Measurements from ENCODE around the gene TULP3.

TULP3 gene

DNA sequence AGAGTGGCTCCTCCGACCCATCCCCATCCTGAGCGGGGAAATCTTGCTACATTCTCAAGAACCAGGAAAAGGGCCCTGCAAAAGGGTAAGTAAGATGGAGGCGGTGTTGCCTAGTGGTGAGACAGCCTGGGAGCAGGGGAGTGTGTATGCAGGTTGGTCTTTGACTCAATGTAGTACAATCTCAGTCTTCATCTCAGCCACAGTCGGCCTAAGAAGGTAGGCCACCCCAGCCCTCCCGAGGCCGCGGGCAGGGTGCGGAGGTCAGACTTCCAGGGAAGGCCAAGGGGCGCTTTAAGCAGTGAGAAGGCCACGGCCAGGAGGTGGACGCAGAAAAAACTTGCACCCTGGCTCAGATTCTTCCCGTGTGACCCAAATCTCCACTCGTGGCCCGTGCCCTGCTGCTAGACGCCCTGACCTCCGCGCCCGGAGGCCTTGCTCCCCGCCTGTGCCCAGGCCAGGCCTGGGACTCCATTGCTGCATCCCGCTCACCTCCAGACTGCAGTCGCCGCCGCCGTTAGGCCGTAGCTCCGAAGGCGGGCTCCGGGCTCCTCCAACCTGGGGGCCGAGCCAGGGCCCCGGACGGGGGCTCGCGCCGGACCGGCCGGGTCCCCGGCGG lies 14.2 kb upstream of the TULP3 start:
- peak in 1 of 10 donors; percentile 84 for DNase-seq
- intact Hi-C loops (cut with DNase I): loop anchor here (2.0 to 10.0 kb wide), 2 partner anchors 14 to 62 kb away; partner anchors contain the start of genes ITFG2 and TULP3

DNA sequence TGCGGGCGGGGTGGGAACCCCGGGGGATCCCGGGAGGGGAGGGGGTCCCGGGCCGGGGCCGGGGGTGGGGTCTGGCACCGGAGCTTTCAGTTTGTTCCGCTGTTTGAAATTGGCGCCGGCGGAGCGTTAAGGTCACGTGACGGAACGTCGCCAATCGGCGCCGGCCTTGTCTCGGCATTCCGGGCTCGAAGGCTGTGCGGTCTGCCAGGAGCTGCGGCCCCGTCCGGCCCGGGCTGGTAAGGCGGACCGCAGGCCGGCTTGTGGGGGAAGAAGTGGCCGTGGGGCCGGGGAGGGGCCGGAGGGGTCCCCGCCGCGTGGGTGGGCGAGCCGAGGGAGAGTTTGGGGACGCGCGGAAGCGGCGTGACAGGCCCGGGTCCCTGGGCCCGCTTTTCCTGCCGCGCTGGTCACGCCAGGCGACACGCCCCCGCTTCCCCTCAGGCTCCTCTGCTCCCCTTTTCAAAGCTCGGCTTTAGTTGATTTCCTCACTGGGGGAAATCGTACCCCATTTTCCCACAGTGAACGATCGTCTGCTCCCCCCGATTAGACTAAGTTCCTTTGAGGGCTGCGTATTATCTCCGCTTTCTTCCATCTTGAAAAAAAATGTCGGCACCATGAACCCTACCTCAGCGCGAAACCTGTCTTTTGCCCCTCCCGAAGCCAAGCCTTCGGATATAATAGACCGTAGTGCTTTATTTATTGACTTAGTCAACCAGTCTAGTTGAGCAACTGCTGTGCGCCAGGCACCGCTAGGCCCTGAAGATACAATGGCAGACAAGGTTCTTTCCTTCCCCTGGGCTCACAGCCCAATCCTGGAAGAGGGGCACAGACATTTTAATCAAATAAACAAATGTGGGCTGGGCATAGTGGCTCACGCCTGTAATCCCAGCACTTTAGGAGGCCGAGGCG lies 13.4 kb upstream of the TULP3 start, which contains the start of the genes FOXM1 and RHNO1:
FOXM1 (minus strand) TSS at position 128 of the 906 bp plus-strand sequence. CDS start 2,696 bp downstream, outside the sequence.
RHNO1 (plus strand) TSS at position 177 of the 906 bp plus-strand sequence. CDS start 8,144 bp downstream, outside the sequence.
- peak; percentile 91 to 99 (median 96) for DNase-seq
- intact Hi-C loops (cut with DNase I): loop anchor here (2.0 to 10.0 kb wide), 2 partner anchors 14 to 62 kb away; partner anchors contain the start of genes ITFG2 and TULP3

DNA sequence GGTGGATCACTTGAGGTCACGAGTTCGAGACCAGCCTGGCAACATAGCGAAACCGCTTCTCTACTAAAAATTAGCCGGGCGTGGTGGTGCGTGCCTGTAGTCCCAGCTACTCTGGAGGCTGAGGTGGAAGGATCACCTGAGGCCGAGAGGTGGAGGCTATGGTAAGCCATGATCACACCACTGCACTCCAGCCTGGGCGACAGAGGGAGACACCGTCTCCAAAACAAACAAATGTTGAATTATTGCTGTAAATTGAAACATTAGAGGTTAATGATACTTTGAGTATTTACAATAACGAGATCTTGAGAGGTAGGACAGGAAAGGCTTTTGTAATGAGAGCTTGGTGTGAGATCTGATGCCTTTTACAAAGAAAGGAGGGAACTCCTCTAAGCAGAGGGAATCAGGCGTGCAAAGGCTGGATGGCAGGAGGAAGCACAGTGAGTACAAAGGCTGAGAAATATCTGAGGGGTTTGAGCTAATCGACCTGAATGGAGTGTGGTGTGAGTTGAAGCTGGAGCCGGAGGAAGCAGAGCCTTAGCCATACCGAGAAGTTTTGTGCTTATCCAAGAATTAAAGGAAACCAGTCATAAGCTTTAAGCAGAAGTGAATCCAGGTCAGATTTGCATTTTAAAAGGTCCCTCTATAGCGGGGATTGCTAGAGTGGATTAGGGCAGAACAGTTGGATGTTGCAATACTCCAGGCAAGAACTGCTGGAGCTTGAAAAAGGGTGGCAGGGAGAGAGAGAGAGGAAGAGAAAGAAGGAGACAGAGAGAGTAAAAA lies 12.5 kb upstream of the TULP3 start:
- DNase-seq: peak in 2 of 10 donors; percentile 18 to 65

DNA sequence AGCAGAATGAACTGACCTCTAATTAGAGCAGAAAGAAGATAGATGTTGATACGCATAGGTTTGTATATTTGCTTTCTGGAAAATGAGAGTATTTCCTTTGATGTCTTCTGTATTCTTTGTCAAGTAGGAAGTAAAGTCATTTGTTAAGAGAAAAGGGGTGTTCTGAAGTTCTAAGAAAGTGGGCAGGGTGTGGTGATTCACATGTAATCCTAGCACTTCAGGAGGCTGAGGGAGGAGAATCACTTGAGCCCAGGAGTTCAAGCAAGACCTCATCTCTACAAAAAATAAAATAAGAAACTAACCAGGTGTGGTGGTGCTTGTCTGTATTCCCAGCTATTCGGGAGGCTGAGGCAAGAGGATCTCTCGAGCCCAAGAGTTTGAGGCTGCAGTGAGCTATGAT lies 10.8 kb upstream of the TULP3 start:
- intact Hi-C loops (cut with DNase I): loop anchor here (10.0 kb wide), 1 partner anchor 65 kb away; the partner anchor contains the start of gene ITFG2
- DNase-seq: no peak

More for the DNA sequence above, 12.5 kb upstream of the TULP3 start:
- intact Hi-C loops (cut with DNase I): loop anchor here (2.0 to 10.0 kb wide), 2 partner anchors 13 to 63 kb away; partner anchors contain the start of genes ITFG2 and TULP3

DNA sequence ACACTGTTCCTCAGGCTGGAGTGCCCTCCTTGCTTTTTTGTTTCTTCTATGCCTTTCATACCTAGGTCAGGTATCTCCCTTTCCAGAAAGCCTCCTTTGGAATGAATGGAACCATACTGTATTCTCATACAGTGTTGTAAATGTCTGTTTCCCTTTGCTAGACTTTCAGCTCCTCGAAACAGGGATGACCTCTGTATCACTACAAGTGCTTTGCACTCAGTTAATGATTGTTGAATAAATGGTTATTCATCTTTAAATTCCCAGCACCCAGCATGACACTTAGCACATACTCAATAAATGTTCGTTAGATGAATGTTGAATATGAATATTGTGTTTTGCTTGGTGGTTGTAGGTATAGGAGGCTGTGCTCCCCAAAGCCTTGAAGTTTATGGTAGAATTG lies 5.9 kb upstream of the TULP3 start:
- no peak for DNase-seq
- intact Hi-C loops (cut with DNase I): loop anchor here (1.0 kb wide), 1 partner anchor 59 kb away; no protein-coding TSS in a partner anchor

DNA sequence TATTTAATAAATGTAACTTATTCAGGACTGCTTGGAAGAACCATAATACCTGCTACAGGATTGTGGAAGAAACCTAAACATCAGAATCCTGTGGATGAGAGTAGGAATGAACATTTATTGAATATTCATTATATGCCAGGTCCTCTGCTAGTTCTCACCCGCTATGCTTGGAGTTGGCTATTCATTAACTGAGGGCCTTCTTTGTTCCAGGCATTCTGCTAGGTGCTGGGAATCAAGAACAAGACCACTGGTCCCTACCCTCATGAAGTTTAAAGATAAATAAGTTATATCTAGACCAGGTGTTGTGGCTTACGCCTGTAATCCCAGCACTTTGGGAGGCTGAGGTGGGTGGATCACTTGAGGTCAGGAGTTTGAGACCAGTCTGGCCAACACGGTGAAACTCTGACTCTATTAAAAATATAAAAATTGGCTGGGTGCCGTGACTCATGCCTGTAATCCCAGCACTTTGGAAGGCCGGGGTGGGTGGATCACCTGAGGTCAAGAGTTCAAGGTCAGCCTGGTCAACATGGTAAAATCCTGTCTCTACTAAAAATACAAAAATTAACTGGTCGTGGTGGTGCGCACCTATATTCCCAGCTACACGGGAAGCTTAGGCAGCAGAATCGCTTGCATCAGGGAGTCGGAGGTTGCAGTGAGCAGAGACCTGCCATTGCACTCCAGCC lies 3.8 kb upstream of the TULP3 start:
- DNase-seq: peak in 1 of 10 donors; percentile 8
- intact Hi-C loops (cut with DNase I): no loop called here

DNA sequence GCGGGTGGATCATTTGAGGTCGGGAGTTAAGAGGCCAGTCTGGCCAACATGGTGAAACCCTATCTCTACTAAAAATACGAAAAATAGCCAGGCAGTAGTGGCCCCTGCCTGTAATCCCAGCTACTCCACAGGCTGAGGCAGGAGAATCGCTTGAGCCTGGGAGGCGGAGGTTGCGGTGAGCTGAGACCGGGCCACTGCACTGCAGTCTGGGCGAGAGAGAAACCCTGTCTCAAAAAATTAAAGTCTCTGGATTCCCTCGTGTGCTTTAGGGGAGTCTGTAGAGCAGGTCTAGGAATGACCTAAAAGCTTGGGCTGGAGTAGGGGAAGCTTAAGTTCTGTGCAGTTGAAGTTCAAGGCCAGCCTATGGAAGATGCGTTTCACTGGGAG lies 697 bp upstream of the TULP3 start:
- DNase-seq: peak in 1 of 10 donors; percentile 26

DNA sequence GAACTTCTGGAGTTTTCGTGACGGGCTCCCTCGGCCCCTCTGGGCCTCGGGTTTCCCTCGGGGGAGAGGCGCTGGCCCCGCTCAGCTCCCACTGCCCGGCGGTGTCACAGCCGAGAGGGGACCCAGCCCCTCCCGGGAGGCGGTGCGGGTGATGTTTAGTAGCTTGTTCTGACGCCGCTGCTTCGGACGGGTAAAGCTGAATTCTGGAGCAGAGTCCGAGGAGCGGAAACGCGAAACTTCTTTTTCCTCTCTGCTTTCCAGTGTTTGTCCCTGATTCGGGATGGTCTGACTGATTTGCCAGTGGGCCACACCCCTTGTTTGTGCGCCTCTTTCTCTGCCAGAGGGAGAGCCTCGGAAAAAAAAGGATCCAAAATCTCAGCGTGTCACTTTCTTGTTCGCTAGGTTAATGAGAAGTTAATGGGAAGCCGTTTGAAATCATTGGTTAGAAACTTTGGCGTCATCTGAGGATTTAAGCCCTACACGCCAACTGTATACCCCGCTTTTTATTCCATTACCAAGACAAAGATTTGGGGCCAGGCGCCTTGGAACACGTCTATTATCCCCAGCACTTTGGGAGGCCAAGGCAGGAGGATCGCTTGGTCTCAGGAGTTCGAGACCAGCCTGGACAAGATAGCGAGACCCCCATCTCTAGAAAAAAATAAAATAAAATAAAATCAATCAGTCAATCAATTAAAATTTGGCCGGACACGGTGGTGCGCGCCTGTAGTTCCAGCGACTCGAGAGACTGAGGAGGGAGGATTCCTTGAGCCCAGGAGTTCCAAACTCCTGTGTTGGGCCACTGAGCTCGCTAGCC lies 756 bp downstream of the TULP3 start:
- intact Hi-C loops (cut with DNase I): loop anchor here (2.0 to 5.0 kb wide), 2 partner anchors 15 to 146 kb away; partner anchors contain the start of genes FOXM1 and RHNO1
- peak in 9 of 10 donors; percentile 34 to 92 (median 41) for DNase-seq

More for the DNA sequence above, 697 bp upstream of the TULP3 start:
- intact Hi-C loops (cut with DNase I): loop anchor here (2.0 to 5.0 kb wide), 2 partner anchors 13 to 147 kb away; partner anchors contain the start of genes FOXM1 and RHNO1

DNA sequence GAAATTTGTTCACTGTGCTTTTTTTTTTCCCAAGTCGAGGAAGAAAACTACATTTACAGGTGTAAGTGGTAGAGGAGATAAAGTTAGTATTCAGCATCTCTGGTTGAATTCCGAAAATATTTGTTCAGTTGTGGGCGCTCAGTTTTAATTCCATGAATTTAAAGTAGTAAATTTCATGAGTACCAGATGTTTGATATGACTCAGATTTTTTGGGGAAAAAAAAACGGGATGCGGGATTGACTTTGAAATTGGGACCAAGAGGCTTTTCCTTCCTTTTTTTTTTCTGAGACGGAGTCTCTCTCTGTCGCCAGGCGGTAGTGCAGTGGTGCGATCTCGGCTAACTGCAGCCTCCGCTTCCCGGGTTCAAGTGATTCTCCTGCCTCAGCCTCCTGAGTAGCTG lies 1.6 kb downstream of the TULP3 start:
- intact Hi-C loops (cut with DNase I): loop anchor here (5.0 kb wide), 1 partner anchor 145 kb away; no protein-coding TSS in a partner anchor
- no peak for DNase-seq

DNA sequence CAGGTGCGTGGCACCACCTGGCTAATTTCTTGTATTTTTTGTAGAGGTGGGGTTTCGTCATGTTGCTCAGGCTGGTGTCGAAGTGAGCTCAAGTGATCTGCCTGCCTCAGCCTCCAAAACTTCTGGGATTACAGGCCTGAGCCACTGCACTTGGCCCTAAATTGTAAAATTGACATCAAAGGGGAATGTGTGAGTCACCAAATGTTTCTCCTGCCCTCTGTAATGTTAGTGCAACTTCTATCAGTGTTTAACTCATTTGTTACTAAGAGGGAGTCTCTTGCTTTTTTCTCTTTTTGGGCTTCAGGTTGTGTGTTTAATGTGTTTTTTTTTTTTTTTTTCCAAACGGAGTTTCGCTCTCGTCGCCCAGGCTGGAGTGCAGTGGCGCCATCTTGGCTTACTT lies 2.3 kb downstream of the TULP3 start:
- no peak for DNase-seq
- intact Hi-C loops (cut with DNase I): loop anchor here (5.0 kb wide), 1 partner anchor 144 kb away; no protein-coding TSS in a partner anchor

DNA sequence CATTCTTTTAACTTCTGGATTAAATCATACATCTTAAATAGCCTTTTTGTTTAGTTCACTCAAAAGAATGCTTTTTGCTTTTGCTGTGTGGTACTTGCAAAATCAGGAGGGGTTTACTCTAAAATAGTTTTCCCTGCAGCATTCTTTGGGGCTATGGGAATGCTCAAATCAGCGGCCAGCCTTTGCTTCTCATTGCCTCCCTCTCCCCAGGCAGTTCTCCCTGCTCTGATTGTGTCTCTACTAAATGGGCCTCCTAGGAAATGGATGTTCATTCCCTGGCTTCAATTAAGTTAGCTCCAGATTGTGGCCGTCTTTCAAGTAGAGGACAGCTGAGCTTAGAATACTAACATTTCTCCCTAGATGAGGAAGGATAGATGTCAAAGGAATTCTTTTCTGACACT lies 4.4 kb downstream of the TULP3 start:
- DNase-seq: no peak
- intact Hi-C loops (cut with DNase I): no loop called here

DNA sequence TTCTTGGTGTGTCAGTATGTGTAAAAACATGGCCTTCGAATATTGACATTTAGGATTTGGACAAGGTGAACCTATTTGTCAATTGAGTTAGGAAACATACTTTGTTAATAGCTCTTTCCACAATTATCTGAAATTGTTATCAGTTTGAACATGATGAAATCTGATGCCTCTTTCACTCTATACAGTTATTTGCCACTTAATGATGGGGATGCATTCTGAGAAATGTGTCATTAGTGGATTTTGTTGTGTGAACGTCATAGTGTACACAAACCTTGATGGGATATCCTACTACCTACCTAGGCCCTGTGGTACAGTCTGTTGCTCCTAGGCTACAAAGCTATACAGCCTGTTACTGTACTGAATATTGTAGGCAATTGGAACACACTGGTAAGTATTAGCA lies 4.8 kb downstream of the TULP3 start:
- DNase-seq: no peak
- intact Hi-C loops (cut with DNase I): no loop called here

DNA sequence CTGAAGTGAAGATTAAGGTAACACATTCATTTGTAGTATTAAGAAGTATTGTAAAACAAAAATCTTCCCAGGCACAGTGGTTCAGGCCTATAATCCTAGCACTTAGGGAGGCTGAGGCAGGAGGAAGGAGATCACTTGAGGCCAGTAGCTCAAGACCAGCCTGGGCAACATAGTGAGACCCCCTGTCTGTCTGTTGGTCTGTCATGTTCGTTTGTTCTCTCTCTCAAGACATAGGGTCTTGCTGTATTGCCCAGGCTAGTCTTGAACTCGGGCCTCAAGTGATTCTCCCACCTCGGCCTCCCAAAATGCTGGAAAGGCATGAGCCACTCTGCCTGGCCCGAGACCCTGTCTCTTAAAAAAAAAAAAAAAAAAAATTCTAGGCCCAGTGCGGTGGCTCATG lies 6.7 kb downstream of the TULP3 start:
- no peak for DNase-seq
- intact Hi-C loops (cut with DNase I): no loop called here

DNA sequence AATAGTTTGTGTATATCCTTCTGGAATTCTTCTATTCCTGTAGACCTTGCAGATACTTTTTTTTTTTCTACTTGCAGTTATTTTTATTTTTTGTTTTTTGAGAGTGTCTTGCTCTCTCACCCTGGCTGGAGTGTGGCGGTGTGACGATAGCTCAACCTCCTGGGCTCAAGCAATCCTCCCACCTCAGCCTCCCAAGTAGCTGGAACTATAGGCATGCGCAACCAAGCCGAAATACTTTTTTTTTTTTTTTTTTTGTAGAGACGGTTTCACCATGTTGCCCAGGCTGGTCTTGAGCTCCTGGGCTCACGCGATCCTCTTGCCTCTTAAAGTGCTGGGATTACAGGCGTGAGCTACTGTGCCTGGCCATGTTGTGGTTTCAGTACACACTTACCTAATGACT lies 10.0 kb downstream of the TULP3 start:
- no peak for DNase-seq
- intact Hi-C loops (cut with DNase I): no loop called here

DNA sequence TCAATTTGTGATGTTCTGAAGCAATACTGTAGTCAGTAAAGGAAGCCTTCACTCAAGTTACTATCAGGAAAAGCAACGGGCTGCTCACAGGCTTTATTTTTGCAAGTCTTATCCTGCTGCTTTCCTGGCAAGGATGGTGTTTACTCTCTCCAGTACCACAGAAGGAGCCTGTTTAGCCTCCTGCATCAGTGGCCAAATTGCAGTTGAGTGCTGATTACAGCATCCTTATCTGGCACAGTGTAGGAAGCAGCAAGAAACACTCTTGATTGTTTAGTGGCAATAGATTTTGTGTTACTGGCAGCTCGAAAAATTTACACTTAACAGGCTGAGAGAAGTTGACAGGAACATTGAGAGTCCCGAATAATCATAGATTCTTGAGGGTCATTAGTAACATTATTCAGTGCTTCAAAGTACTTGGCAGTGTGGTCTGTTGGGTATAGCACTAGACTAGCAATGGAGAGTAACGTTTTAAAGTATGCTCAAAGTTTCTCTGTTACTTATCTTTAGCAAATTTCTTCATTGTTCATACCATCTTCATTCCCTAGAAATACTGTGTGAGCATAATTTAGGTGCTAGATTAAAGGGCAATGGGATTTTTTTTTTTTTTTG lies 11.7 kb downstream of the TULP3 start:
- peak in 4 of 10 donors; percentile 17 to 83 (median 38) for DNase-seq
- intact Hi-C loops (cut with DNase I): no loop called here

DNA sequence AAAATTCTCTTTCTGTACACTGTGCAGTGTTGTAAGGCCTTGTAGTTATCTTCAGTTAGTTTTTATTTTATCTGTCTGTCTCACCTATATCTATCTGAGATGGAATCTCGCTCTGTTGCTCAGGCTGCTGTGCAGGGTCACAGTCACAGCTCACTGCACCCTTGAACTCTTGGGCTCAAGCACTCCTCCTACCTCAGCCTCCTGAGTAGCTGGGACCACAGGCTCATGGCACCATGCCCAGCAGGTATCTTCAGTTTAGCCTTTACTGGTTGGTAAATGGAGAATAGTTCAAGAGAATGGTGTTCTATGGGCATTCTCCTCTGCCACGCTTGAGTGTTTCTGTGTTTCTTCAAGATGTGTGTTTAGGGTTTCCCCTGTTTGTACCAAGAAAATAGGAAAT lies 13.6 kb downstream of the TULP3 start:
- DNase-seq: no peak
- intact Hi-C loops (cut with DNase I): no loop called here

DNA sequence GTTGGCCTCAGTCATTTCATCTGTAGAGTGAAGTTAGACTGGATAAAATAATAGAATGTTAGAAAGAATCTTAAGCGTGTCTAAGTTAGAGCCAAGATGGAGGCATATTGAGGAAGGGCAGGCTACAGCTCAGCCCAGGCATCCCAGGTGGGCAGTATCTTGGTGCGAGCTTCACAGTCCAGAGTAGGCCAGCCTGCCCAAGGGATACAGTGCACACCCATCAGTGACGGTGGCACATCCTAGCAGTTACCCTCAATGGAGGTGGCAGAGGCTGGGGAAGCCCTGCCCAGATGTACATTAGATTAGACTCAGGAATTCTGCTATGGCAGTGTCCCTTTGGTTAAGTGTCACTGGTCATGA lies 21.5 kb downstream of the TULP3 start:
- intact Hi-C loops (cut with DNase I): no loop called here
- DNase-seq: no peak

DNA sequence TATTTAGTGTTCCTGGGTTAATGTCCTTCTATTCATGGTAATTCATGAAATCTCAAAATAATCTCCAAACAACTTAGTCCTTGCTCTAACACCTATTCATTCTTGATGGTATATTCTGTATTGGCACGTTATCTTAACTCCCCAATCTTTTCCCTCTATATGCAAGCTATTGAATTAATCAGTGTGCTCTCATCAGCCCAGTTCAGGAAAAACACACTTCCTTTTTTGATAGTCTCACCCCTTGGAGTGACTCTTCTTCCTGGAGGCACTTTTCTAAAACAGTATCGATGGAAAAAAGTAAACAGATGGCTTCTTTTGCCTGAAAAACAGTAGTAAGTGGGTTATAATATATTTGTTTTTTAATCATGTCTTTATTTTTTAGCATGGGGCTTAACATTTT lies 28.6 kb downstream of the TULP3 start:
- intact Hi-C loops (cut with DNase I): no loop called here
- no peak for DNase-seq

Data from posterior cingulate gyrus (tissue), 11 donors.